ENCODE data around the gene VPS18.

Gene VPS18

DNA sequence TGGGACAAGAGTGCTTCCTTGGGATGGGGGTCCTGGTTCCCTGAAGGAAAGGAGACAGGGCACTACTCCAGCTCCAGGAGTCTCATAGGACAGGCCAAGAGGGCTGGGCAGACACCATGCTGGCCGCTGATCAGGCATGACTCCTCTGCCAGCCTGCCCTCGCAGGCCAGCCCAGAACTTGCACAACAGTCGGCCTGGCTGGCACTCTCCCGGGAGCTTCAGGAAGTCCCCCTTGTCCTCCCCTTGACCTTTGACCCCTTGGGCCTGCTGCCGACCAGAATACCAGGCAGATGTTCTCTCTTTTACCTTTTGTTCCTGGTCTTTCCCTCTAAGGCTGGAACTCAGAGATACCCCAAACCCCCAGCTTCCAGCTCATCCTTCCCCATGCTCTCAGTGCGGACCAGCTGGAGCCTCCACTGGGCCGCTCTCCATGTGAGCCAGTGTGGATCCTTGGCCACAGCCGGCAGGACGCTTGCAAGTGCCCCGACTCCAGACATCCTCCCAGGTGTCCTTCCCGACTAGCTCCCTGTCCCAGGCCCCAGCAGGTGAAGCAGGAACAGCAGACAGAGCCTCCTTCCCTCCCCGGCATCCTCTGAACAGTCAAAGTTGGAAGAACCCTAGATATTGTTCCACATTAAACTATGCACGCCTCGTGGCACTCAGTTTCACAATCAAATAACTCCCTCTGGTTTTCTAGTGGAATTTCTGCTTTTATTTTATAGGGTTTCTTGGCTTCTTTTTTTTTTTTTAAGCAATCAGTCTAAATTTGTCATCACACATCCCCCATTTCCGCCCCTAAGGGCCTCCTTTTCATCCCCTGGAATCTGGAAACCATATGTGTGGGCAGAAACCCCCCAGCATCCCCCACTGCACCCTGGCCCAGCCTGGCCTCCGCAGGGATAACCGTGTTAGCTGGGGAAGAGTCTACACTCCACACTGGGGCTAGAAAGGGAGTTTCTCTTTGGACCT is 15.7 kb downstream of the VPS18 start:
- Histone ChIP-seq H3K4me3 (ENCODE audit: insufficient read depth, low read length, poor library complexity, severe bottlenecking) (no peak overlapping the region), H4K20me1 (ENCODE audit: low read depth, low read length) (no peaks in the 10 kb centered on the region), H3K4me2 (ENCODE audit: low read depth, low read length, poor library complexity, severe bottlenecking) (no peak overlapping the region), H2AFZ (ENCODE audit: low read depth, low read length, severe bottlenecking) (no peak overlapping the region), H3K9me3 (ENCODE audit: insufficient read depth, low read length) (no peaks in the 10 kb centered on the region), H3K27ac (ENCODE audit: low read depth, low read length) (no peak overlapping the region), H3K9ac (ENCODE audit: low read length) (no peak overlapping the region), H3K27me3 (ENCODE audit: low read length) (no peaks in the 10 kb centered on the region), H3F3A (ENCODE audit: insufficient read depth) (no peaks in the 10 kb centered on the region), H3K36me3 (ENCODE audit: low read length) (no peaks in the 10 kb centered on the region), H3K9me2 (replicated peaks; ENCODE audit: insufficient read depth, low read length) (no peaks in the 10 kb centered on the region), H3K79me2 (ENCODE audit: insufficient read depth, low read length) (no peaks in the 10 kb centered on the region)
- TF ChIP-seq, protein P1, sequence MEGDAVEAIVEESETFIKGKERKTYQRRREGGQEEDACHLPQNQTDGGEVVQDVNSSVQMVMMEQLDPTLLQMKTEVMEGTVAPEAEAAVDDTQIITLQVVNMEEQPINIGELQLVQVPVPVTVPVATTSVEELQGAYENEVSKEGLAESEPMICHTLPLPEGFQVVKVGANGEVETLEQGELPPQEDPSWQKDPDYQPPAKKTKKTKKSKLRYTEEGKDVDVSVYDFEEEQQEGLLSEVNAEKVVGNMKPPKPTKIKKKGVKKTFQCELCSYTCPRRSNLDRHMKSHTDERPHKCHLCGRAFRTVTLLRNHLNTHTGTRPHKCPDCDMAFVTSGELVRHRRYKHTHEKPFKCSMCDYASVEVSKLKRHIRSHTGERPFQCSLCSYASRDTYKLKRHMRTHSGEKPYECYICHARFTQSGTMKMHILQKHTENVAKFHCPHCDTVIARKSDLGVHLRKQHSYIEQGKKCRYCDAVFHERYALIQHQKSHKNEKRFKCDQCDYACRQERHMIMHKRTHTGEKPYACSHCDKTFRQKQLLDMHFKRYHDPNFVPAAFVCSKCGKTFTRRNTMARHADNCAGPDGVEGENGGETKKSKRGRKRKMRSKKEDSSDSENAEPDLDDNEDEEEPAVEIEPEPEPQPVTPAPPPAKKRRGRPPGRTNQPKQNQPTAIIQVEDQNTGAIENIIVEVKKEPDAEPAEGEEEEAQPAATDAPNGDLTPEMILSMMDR (IDR thresholded peaks at IDR 0.05; ENCODE audit: insufficient read depth, low read length, poor library complexity, severe bottlenecking): no peak
- no peak for TF ChIP-seq EZH2phosphoT487 (conservative IDR thresholded peaks at IDR 0.05; ENCODE audit: low read length)

DNA sequence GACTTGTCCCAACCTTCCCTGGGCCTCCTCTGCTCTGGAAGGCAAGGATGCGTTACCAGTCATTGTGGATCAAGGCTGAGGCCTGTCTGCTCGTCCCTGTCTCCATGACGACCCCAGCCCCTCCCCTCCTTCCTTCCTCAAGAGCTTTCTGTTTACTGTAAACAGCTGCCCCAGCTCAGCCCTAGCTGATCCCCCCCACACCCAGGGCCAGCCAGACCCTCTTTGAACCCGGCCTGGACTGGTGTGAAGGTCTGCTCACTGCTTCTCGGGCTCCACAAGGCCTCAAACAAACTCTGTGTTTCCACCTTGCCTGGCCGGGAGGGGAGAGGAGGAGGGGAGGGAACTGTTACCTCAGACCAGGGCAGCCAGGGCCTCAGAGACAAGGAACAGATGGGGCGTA is 16.9 kb downstream of the VPS18 start:
- no peak overlapping the region for H3K4me3 ChIP-seq (ENCODE audit: insufficient read depth, low read length, poor library complexity, severe bottlenecking)
- no peaks in the 10 kb centered on the region for H3K79me2 ChIP-seq (ENCODE audit: insufficient read depth, low read length)
- no peak overlapping the region for H3K4me2 ChIP-seq (ENCODE audit: low read depth, low read length, poor library complexity, severe bottlenecking)
- no peaks in the 10 kb centered on the region for H3F3A ChIP-seq (ENCODE audit: insufficient read depth)
- no peaks in the 10 kb centered on the region for H3K9me2 ChIP-seq (replicated peaks; ENCODE audit: insufficient read depth, low read length)
- H4K20me1 ChIP-seq (ENCODE audit: low read depth, low read length): no peaks in the 10 kb centered on the region
- H3K9ac ChIP-seq (ENCODE audit: low read length): no peak overlapping the region
- no peak overlapping the region for H2AFZ ChIP-seq (ENCODE audit: low read depth, low read length, severe bottlenecking)
- no peaks in the 10 kb centered on the region for H3K36me3 ChIP-seq (ENCODE audit: low read length)
- no peak for TF ChIP-seq EZH2phosphoT487 (conservative IDR thresholded peaks at IDR 0.05; ENCODE audit: low read length)
- TF ChIP-seq, protein P1 (IDR thresholded peaks at IDR 0.05; ENCODE audit: insufficient read depth, low read length, poor library complexity, severe bottlenecking): no peak
- no peak overlapping the region for H3K27ac ChIP-seq (ENCODE audit: low read depth, low read length)
- H3K9me3 ChIP-seq (ENCODE audit: insufficient read depth, low read length): no peaks in the 10 kb centered on the region
- no peaks in the 10 kb centered on the region for H3K27me3 ChIP-seq (ENCODE audit: low read length)

DNA sequence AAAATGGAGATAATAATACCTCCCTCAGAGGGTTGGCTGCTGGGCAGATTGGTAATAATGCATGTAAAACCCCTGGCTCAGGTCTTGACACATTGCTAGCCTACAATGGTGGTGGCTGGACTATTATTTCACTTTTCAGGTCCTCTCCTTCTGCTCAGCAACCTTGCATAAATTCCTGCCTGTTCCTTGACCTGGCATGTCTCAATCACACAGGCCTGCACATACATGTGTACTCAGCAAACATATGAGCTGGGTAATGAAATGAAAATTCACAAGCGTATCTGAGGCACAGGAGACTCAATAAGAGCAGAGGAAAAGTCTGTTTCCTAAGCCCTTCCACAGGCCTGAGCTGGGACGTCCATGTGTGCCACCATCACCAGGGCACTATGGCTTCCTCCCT is 17.4 kb downstream of the VPS18 start:
- TF ChIP-seq, protein P1 (IDR thresholded peaks at IDR 0.05; ENCODE audit: insufficient read depth, low read length, poor library complexity, severe bottlenecking): no peak
- TF ChIP-seq EZH2phosphoT487 (conservative IDR thresholded peaks at IDR 0.05; ENCODE audit: low read length): no peak
- no peaks in the 10 kb centered on the region for H3K9me2 ChIP-seq (replicated peaks; ENCODE audit: insufficient read depth, low read length)
- H4K20me1 ChIP-seq (ENCODE audit: low read depth, low read length): no peaks in the 10 kb centered on the region
- no peaks in the 10 kb centered on the region for H3K79me2 ChIP-seq (ENCODE audit: insufficient read depth, low read length)
- H3K9me3 ChIP-seq (ENCODE audit: insufficient read depth, low read length): no peaks in the 10 kb centered on the region
- no peaks in the 10 kb centered on the region for H3K27me3 ChIP-seq (ENCODE audit: low read length)
- no peak overlapping the region for H3K4me2 ChIP-seq (ENCODE audit: low read depth, low read length, poor library complexity, severe bottlenecking)
- H3K36me3 ChIP-seq (ENCODE audit: low read length): no peaks in the 10 kb centered on the region
- no peak overlapping the region for H3K27ac ChIP-seq (ENCODE audit: low read depth, low read length)
- H2AFZ ChIP-seq (ENCODE audit: low read depth, low read length, severe bottlenecking): no peak overlapping the region
- no peak overlapping the region for H3K9ac ChIP-seq (ENCODE audit: low read length)
- H3K4me3 ChIP-seq (ENCODE audit: insufficient read depth, low read length, poor library complexity, severe bottlenecking): no peak overlapping the region
- no peaks in the 10 kb centered on the region for H3F3A ChIP-seq (ENCODE audit: insufficient read depth)
